CD4-positive, alpha-beta memory T cell (primary cell): ENCODE data around the gene BLNK. TPM values are rescaled to one million over a fixed set of nuclear protein-coding genes. Genes with fewer than 3 reads are reported as not detected.

Source experiments
- CTCF ChIA-PET: fragments of 350-600 bp; sonication (Branson Sonifier 250); formaldehyde crosslinking; loops from one replicate; lab custom pipeline; 2021; ENCODE audit warnings: inconsistent platforms; ENCODE audit not compliant: partially characterized antibody; lab: Charles Lee
- POLR2A ChIA-PET: fragments of 350-600 bp; sonication (Branson Sonifier 250); formaldehyde crosslinking; loops from one replicate; lab custom pipeline; 2021; ENCODE audit not compliant: partially characterized antibody; lab: Charles Lee
- DNase-seq, 5 donors: peaks; one replicate each; pipeline versions ENCODE4 v3.0.0 to v3.0.0-alpha.2; 2020 to 2022; ENCODE audit warnings: mixed read lengths in 1 of 5
- H3K27ac ChIP-seq: one replicate; pipeline ENCODE4 v1.7.0; 2013; ENCODE audit warnings: low read depth, low read length
- H3K27me3 ChIP-seq: 2 replicates; pipeline ENCODE4 v1.7.0; 2013; ENCODE audit warnings: mild to moderate bottlenecking, low read length, moderate library complexity; ENCODE audit not compliant: insufficient read depth
- H3K36me3 ChIP-seq: 2 replicates; pipeline ENCODE4 v1.7.0; 2013; ENCODE audit warnings: mild to moderate bottlenecking, low read length, moderate library complexity; ENCODE audit not compliant: insufficient read depth
- H3K4me1 ChIP-seq: 2 replicates; pipeline ENCODE4 v1.7.0; 2013; ENCODE audit warnings: mild to moderate bottlenecking, low read length, moderate library complexity; ENCODE audit not compliant: insufficient read depth
- H3K4me3 ChIP-seq, 2 donors: one replicate each; pipeline ENCODE4 v1.7.0; 2013; ENCODE audit warnings: low read length in 2 of 2, mild to moderate bottlenecking in 1 of 2
- H3K9me3 ChIP-seq, 2 donors: one replicate each; pipeline ENCODE4 v1.7.0; 2013; ENCODE audit warnings: low read length in 2 of 2, control low read depth in 1 of 2; ENCODE audit not compliant: control insufficient read depth in 1 of 2
- H3K27ac Mint-ChIP-seq, 7 donors: one replicate each; pipeline ENCODE4 v1.8.0; 2020 to 2021; ENCODE audit warnings: mixed read lengths in 7 of 7, mild to moderate bottlenecking in 6 of 7, inconsistent platforms in 3 of 7, moderate library complexity in 3 of 7
- H3K27me3 Mint-ChIP-seq, 2 donors: one replicate each; pipeline ENCODE4 v1.8.0; 2020 to 2021; ENCODE audit warnings: mixed read lengths in 2 of 2
- H3K36me3 Mint-ChIP-seq, 2 donors: one replicate each; pipeline ENCODE4 v1.8.0; 2020 to 2021; ENCODE audit warnings: mixed read lengths in 2 of 2, inconsistent platforms in 1 of 2, mild to moderate bottlenecking in 1 of 2
- H3K4me1 Mint-ChIP-seq, 4 donors: one replicate each; pipeline ENCODE4 v1.8.0; 2020 to 2021; ENCODE audit warnings: mixed read lengths in 4 of 4, mild to moderate bottlenecking in 1 of 4
- H3K4me3 Mint-ChIP-seq, 8 donors: one replicate each; pipeline ENCODE4 v1.8.0; 2020 to 2021; ENCODE audit warnings: mixed read lengths in 8 of 8, mild to moderate bottlenecking in 7 of 8, moderate library complexity in 6 of 8, inconsistent platforms in 3 of 8
- H3K9me3 Mint-ChIP-seq, 8 donors: one replicate each; pipeline ENCODE4 v1.8.0; 2020 to 2021; ENCODE audit warnings: mixed read lengths in 8 of 8, mild to moderate bottlenecking in 5 of 8, inconsistent platforms in 3 of 8, moderate library complexity in 1 of 8
- intact Hi-C: fragments of 100-400 bp; cut with micrococcal nuclease; formaldehyde crosslinking; loops from one replicate; pipeline ENCODE4 v1.15.1; 2023
- polyA plus RNA-seq, 2 donors: library from polyadenylated mRNA; unstranded; fragments of 300-500 nt; fragmentation: Illumina TruSeq; gene quantifications; one replicate each; pipeline ENCODE4 v1.2.3, GENCODE V29; 2021
- total RNA-seq, 2 experiments: library from RNA; stranded (reverse); gene quantifications; one replicate each; pipeline ENCODE4 v1.2.3, GENCODE V29; 2021

The BLNK gene
- total and polyA plus RNA-seq, 4 experiments from 2014 or later: 0.19 to 1.0 TPM; not detected in 2

GRCh38 chr10:96269438-96270300, 1.7 kb downstream of the BLNK start:
- ChIA-PET CTCF (interaction anchor here (1.2 kb wide), 1 partner anchor 9 kb away, joined by 3 read pairs; no protein-coding TSS in a partner anchor), POLR2A (no interaction called here)
- no peaks in the 10 kb centered on the region for H3K9me3 ChIP-seq
- H3K27ac Mint-ChIP-seq: peak overlapping the region in 1 of 7 donors; percentile 2
- H3K4me3 Mint-ChIP-seq: no peak overlapping the region
- H3K36me3 Mint-ChIP-seq: no peaks in the 10 kb centered on the region
- intact Hi-C loops: no loop called here
- H3K27ac ChIP-seq: no peak overlapping the region
- DNase-seq: no peak
- H3K4me3 ChIP-seq: no peak overlapping the region
- H3K36me3 ChIP-seq: no peaks in the 10 kb centered on the region
- no peaks in the 10 kb centered on the region for H3K27me3 ChIP-seq
- H3K4me1 ChIP-seq: no peaks in the 10 kb centered on the region
- H3K4me1 Mint-ChIP-seq: no peaks in the 10 kb centered on the region
- peaks cover 0 to 3% (median 0%) of the 10 kb centered on the region in 8 donors for H3K9me3 Mint-ChIP-seq
- H3K27me3 Mint-ChIP-seq: peaks cover 8 to 41% of the 10 kb centered on the region in 2 donors

DNA sequence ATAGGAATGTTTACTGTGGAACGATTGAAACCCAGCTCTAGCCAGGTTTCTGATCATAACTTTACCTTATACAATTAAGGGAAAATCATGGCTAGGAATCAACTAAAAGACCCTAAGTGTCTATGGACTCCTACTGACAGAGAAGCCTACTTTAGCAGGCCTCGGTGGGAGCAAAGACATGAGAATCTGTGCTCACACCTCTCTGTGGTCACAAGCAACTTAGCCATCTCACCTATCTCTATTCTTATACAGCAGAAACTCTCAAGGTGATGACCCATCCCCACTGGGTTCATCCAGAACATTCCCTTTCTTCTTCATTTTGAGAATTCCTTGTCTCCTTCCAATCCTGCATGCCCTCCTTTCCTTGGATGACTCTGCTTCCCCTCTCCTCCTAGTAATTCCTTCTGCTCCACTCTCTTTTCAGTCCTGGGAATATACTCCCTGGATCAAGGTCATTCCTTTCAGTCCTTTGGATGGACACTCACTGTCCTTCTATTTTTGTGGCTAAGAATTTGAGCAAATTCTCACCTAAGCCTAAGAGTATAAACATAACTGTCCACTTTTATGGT, 2.9 kb downstream of the BLNK start:
- Histone ChIP-seq H3K36me3 (no peaks in the 10 kb centered on the region), H3K4me1 (no peaks in the 10 kb centered on the region), H3K4me3 (no peak overlapping the region), H3K27ac (no peak overlapping the region), H3K9me3 (no peaks in the 10 kb centered on the region), H3K27me3 (no peaks in the 10 kb centered on the region)
- ChIA-PET CTCF (no interaction called here), POLR2A (no interaction called here)
- H3K4me3 Mint-ChIP-seq: no peak overlapping the region
- H3K9me3 Mint-ChIP-seq: peaks cover 0 to 3% (median 0%) of the 10 kb centered on the region in 8 donors
- no peak overlapping the region for H3K27ac Mint-ChIP-seq
- H3K36me3 Mint-ChIP-seq: no peaks in the 10 kb centered on the region
- H3K27me3 Mint-ChIP-seq: peaks cover 7 to 41% of the 10 kb centered on the region in 2 donors
- DNase-seq: no peak
- no peaks in the 10 kb centered on the region for H3K4me1 Mint-ChIP-seq
- intact Hi-C loops: no loop called here

- H3K4me3 Mint-ChIP-seq: no peak overlapping the region
Measured at GRCh38 chr10:96267234-96267705, 4.1 kb downstream of the BLNK start.

DNA sequence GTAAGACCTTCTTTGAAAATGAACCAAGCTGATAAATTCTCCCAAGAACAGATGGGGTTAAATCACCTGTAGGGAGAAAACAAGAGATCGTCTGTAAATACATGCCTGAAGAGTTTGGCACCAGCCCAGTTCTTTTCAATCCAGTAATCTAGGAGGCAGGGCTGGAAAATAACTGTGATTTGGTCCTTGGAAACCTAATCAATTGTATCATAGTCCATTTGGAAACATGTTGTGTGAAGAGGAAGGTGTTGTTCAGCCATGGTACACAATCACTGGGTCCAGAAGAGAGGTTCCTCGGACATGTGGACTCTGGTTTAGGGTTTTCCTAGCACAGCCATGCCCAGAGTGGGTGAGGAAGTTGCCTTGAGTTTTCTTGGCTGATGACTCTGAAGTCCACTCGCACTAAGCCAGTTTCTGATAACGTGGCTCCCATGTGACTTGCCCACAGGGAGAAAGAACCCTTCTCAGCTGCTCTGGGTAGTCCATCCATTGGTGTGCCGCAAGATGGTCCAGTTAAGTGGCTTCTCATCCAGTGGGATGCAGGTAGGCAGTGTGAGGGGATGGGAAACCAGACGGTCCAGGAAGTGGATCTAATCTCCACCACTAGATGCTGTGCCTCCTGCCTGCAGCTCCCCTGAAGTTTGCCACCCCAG, 5.1 kb downstream of the BLNK start:
- Mint-ChIP-seq H3K4me1 (no peaks in the 10 kb centered on the region), H3K9me3 (peaks cover 0 to 3% (median 0%) of the 10 kb centered on the region in 8 donors), H3K36me3 (no peaks in the 10 kb centered on the region), H3K4me3 (no peak overlapping the region), H3K27ac (no peak overlapping the region), H3K27me3 (peaks cover 4 to 30% of the 10 kb centered on the region in 2 donors)
- H3K36me3 ChIP-seq: no peaks in the 10 kb centered on the region
- intact Hi-C loops: no loop called here
- ChIA-PET CTCF (no interaction called here), POLR2A (no interaction called here)
- H3K27ac ChIP-seq: no peak overlapping the region
- no peak overlapping the region for H3K4me3 ChIP-seq
- H3K9me3 ChIP-seq: no peaks in the 10 kb centered on the region
- H3K4me1 ChIP-seq: no peaks in the 10 kb centered on the region
- no peaks in the 10 kb centered on the region for H3K27me3 ChIP-seq
- no peak for DNase-seq

More at GRCh38 chr10:96267234-96267705, 4.1 kb downstream of the BLNK start:
- H3K4me1 Mint-ChIP-seq: no peaks in the 10 kb centered on the region
- POLR2A ChIA-PET: no interaction called here
- Histone ChIP-seq H3K27me3 (no peaks in the 10 kb centered on the region), H3K36me3 (no peaks in the 10 kb centered on the region), H3K4me3 (no peak overlapping the region), H3K9me3 (no peaks in the 10 kb centered on the region), H3K27ac (no peak overlapping the region), H3K4me1 (no peaks in the 10 kb centered on the region)
- CTCF ChIA-PET: no interaction called here
- peaks cover 4 to 34% of the 10 kb centered on the region in 2 donors for H3K27me3 Mint-ChIP-seq
- intact Hi-C loops: no loop called here
- H3K36me3 Mint-ChIP-seq: no peaks in the 10 kb centered on the region
- no peak for DNase-seq
- H3K27ac Mint-ChIP-seq: no peak overlapping the region
- H3K9me3 Mint-ChIP-seq: peaks cover 0 to 3% (median 0%) of the 10 kb centered on the region in 8 donors

- intact Hi-C loops: no loop called here
- H3K27ac Mint-ChIP-seq: no peak overlapping the region
- H3K4me1 Mint-ChIP-seq: no peaks in the 10 kb centered on the region
- no peaks in the 10 kb centered on the region for H3K9me3 ChIP-seq
- H3K36me3 ChIP-seq: no peaks in the 10 kb centered on the region
- no peak for DNase-seq
- no peaks in the 10 kb centered on the region for H3K36me3 Mint-ChIP-seq
- peaks cover 0 to 3% (median 0%) of the 10 kb centered on the region in 8 donors for H3K9me3 Mint-ChIP-seq
- POLR2A ChIA-PET: no interaction called here
- CTCF ChIA-PET: no interaction called here
- H3K4me1 ChIP-seq: no peaks in the 10 kb centered on the region
- H3K27me3 Mint-ChIP-seq: peaks cover 5 to 33% of the 10 kb centered on the region in 2 donors
- no peak overlapping the region for H3K4me3 Mint-ChIP-seq
- H3K4me3 ChIP-seq: no peak overlapping the region
- no peak overlapping the region for H3K27ac ChIP-seq
- H3K27me3 ChIP-seq: no peaks in the 10 kb centered on the region
Measured at GRCh38 chr10:96264938-96265337, 6.4 kb downstream of the BLNK start.

DNA sequence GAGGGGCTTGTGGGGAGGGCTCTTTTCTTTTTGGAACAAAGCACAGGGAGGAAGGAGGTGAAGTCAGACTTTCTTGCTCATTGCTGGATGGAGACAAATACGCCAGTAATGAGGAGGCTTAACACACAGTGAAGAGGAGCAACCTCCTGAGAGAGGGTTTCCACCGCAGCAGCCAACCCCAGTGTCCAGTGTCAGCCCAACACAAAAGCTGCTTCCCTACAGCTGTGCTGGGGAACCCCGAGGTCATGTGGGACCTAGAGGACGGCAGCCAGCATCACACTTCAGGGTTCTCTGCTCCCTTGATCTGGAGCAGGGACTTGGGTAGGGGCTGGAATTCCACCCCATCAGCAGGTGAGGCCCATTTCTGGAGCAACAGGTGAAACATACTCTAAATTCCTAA, 7.7 kb downstream of the BLNK start:
- H3K36me3 ChIP-seq: no peaks in the 10 kb centered on the region
- H3K4me3 ChIP-seq: no peak overlapping the region
- intact Hi-C loops: no loop called here
- H3K27me3 ChIP-seq: no peaks in the 10 kb centered on the region
- Mint-ChIP-seq H3K36me3 (no peaks in the 10 kb centered on the region), H3K9me3 (peaks cover 0 to 1% (median 0%) of the 10 kb centered on the region in 8 donors), H3K4me3 (no peak overlapping the region), H3K4me1 (no peaks in the 10 kb centered on the region), H3K27me3 (peaks cover 3 to 26% of the 10 kb centered on the region in 2 donors), H3K27ac (no peak overlapping the region)
- DNase-seq: no peak
- no peak overlapping the region for H3K27ac ChIP-seq
- H3K9me3 ChIP-seq: no peaks in the 10 kb centered on the region
- POLR2A ChIA-PET: no interaction called here
- CTCF ChIA-PET: no interaction called here
- no peaks in the 10 kb centered on the region for H3K4me1 ChIP-seq

DNA sequence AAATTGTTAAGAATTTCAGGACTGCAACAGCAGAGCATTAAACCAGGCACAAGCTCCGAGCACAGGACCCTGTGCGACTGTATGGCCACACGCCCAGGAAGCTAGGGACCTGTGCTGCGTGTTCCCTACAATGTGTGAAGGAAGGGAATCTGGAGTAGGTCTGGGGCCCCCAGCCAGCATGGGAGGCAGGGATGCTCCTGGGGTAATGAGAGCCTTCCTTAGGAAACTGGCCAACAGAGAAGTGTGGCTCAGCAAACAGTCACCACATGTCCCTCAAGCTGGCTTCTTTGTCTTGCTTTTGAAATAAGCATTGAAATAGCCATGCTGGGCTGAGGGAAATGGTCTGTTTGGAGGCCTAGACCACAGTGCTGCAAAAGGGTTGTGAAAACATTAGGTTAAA, 8.2 kb downstream of the BLNK start:
- no peak overlapping the region for H3K27ac ChIP-seq
- peak overlapping the region in 1 of 8 donors; percentile 2 for H3K4me3 Mint-ChIP-seq
- H3K4me1 ChIP-seq: no peaks in the 10 kb centered on the region
- no peaks in the 10 kb centered on the region for H3K36me3 ChIP-seq
- ChIA-PET CTCF (no interaction called here), POLR2A (no interaction called here)
- H3K36me3 Mint-ChIP-seq: no peaks in the 10 kb centered on the region
- intact Hi-C loops: no loop called here
- H3K9me3 Mint-ChIP-seq: no peaks in the 10 kb centered on the region
- peaks cover 3 to 22% of the 10 kb centered on the region in 2 donors for H3K27me3 Mint-ChIP-seq
- no peak for DNase-seq
- H3K4me1 Mint-ChIP-seq: no peaks in the 10 kb centered on the region
- no peak overlapping the region for H3K27ac Mint-ChIP-seq
- H3K27me3 ChIP-seq: no peaks in the 10 kb centered on the region
- no peak overlapping the region for H3K4me3 ChIP-seq
- no peaks in the 10 kb centered on the region for H3K9me3 ChIP-seq
